Ecto neural progenitor cell (in vitro differentiated cells): ENCODE results near the gene TAC1.
A peak's percentile ranks its signal among the peaks of the same experiment; 100 is the strongest.
"Not testable (repeated sequence)": the region's sequence is repeated elsewhere in the genome, so short reads cannot be mapped to it uniquely, and the experiment has no call there.

Source experiments
- DNase-seq: peaks from one replicate; pipeline ENCODE4 v3.0.0-alpha.2; 2018; ENCODE audit warnings: low spot score

TAC1 gene, protein sequence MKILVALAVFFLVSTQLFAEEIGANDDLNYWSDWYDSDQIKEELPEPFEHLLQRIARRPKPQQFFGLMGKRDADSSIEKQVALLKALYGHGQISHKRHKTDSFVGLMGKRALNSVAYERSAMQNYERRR

DNA sequence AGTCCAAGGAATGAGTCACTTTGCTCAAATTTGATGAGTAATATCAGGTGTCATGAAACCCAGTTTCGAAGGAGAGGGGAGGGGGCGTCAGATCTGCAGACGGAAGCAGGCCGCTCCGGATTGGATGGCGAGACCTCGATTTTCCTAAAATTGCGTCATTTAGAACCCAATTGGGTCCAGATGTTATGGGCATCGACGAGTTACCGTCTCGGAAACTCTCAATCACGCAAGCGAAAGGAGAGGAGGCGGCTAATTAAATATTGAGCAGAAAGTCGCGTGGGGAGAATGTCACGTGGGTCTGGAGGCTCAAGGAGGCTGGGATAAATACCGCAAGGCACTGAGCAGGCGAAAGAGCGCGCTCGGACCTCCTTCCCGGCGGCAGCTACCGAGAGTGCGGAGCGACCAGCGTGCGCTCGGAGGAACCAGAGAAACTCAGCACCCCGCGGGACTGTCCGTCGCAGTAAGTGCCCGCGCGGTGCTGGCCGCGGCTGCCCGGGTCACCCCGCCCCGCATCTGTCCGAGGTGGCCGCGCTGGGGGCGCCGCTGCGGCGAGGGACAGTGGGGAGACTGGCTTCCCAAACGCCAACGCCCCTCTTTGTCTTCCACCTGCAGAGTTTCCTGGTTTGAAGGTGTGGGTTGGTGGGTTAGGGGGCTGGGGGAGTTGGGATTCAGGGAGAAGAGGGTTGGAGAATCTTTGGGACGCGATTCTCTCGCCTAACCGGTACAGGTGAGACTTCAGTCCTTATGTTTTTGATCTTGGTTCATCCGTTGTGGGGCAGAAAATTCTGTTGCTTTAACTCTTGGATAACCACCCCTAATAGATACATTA is at the start of gene TAC1:
Gene TAC1, plus strand, starts transcription at position 351 of the 829 bp plus-strand sequence. CDS start 527 bp downstream, outside the sequence.
- DNase-seq = peak; percentile 74

DNA sequence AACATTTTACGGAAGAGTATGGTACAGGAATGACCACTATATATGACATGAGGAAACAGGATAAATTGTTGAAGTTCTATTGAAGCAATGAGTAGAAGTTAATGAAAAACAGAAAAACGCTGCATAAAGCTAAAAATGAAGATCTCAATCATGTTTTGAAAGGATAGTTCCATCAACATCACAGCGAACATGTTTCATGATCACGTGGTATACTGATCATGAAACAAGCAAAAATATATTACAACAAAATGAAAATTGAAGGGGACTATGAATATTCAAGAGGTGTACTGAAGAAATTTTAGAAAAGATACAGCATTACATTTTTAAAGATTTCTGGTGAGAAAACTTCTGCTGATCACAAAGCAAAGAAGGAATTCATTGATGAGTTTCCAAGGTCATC is 45.9 kb upstream of the TAC1 start:
- DNase-seq = no peak

DNA sequence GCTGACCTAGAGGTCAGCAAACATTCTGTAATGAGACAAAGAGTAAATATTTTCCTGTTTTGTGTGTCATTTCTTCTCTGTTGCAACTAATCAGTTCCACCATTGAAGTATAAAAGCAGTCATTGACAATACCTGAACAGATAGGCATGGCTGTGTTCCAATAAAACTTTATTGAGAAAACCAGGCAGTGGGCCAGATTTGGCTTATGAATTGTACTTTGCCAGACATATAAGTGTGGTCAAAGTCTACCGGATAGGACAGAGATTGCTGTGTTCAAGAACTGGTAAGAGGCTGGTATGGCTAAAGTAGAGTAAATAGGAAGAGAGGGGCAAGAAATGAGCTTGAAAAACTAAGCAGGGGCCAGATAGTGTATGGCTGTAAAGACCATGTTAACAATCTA is 38.3 kb upstream of the TAC1 start:
- DNase-seq = no peak

DNA sequence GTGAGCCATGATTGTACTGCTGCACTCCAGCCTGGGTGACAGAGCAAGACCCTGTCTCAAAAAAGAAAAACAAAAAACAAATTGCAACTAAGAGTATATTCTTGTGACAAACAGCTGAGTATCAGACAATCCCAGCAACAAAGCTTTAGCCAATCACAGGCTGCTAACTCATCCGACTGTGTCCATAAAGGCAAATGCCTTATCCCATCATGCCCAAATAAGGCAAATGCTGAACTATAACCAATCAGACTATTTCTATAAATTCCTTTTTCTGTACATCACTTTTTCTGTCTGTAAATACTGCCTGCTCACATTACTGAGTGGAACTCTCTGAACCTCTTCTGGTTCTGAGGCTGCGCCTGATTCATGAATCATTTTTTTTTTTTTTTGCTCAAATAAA is 37.5 kb upstream of the TAC1 start:
- DNase-seq = no peak

DNA sequence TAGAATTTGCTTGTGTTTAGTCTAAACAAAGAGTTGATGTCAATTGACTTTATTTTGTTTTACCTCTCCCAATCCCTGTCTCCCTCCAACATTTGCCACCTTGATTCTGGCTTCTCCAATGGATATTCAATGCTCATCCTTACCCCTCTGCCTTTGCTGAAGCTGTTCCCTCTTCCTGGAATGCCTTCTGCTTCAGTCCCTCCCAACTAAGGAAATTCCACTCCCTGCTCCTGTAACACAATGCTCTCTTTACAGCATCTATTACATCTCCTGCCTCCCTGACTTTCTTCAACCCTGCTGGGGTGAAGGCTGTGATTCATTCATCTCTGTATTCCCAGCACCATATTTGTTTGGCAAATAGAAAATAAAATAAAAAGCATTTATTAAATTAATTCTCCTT is 34.5 kb upstream of the TAC1 start:
- DNase-seq = no peak

DNA sequence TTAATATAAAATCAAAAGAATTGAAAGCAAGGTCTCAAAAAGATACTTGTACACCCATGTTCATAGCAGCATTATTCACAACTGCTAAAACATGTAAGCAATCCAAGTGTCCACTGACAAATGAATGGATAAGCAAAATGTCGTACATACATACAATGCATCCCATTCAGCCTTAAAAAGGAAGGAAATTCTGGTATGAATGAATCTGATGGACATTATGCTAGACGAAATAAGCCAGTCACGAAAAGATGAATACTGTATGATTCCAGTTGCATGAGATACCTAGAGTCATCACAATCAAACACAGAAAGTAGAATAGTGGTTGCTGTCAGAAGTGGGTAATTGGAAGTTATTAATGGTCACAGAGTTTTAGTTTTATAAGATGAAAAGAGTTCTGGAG is 9.5 kb upstream of the TAC1 start:
- DNase-seq = no peak

DNA sequence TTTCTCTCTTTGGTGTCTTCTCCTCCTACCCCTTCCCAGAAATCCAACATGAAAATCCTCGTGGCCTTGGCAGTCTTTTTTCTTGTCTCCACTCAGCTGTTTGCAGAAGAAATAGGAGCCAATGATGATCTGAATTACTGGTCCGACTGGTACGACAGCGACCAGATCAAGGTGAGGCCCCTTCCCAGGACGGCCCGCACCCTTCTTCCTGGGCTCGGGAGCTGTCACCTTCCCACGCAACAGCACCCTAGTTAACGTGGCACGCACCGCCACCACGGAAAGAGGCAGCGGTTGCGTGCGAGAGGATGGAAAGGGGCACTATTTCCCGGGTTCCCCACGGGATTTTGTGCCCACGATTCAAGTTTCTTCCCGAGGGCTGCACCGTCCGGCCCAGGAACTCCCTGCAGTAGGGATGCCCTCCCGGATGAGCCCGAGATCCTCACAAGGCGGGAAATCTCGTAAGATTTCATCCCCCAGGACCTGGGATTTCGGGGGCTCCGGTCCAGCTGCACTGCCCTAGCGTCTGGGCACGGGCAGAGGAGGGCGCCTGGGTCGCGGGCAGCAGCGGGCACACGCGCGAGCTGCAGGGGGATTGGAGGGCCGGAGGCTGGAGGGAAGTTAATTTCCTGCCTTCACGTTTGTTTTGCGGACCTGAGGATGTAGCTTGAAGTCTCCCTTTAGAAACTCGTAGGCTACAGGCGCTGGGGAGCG is 834 bp downstream of the TAC1 start:
- peak; percentile 51 for DNase-seq

DNA sequence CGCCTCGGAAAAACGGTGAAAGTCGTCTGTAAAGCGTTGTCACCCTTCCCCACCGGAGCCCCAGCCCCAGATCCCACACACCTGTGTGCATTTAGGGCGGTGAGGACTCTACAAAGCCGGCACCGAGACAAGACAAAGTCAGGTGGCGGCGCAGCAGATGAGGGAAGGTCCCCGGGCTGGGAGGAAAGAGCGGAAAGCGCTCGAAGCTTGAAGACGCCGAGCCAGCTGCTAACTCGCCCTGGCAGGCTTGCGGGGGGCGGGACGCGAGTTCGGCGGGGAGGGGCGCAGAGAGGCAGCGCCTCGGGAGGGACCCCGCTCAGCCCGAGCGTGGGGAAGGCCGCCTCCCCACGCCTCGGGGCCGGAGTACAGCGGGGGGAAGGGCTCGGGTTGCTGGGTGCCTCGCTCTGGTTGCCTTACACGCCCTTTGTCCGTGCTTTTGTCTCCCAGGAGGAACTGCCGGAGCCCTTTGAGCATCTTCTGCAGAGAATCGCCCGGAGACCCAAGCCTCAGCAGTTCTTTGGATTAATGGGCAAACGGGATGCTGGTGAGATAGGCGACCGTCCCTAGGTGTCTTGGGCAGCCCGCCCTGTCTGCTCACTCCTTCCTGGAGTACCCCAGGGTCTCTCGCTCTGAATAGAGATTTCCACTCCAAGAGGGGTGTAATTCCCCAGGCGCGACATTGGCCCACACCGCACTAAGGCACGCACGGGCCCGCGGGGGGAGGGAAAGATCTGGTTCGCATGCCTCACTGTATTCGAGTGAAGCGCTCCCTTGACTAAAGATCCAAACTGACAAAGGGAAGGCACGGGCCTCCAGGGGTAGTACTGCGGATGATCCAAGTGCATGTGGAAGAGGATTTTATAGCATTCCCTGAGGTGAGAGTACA is 1.6 kb downstream of the TAC1 start:
- peak; percentile 66 for DNase-seq

DNA sequence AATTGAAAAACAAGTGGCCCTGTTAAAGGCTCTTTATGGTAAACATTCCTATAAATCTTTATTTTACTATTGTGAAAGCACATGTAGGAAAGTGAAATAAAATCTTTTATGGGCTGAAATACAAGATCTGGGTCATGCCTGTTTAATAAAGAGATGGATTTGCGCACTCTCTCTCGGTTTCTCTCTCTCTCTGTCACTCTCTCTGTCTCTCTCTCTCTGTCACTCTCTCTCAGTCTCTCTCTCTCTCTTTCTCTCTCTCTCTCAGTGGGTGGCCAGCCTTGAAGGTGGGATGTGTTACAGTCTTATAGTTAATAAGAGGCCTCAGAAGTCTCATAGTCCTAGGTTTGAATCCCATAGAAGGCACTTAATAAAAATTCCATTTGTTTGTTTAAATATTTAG is 2.4 kb downstream of the TAC1 start:
- DNase-seq = no peak

DNA sequence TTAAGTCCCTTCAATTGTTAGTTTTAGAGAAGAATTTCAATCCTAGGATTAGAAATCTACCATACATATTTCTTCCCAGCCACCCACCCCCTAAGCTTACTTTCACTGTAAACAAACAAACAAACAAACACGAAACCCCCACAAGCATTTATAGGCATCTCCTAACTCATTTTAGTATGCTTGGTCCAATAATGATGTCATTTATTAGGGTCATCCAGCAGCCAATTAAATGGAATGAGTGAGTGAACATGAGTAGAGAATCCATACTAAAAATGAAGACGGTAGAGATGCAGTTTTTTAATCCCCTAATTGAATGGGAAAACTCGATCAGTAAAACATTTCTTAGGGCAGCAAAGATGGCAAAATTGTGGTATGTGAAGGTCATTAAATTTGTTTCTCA is 3.2 kb downstream of the TAC1 start:
- DNase-seq = no peak

DNA sequence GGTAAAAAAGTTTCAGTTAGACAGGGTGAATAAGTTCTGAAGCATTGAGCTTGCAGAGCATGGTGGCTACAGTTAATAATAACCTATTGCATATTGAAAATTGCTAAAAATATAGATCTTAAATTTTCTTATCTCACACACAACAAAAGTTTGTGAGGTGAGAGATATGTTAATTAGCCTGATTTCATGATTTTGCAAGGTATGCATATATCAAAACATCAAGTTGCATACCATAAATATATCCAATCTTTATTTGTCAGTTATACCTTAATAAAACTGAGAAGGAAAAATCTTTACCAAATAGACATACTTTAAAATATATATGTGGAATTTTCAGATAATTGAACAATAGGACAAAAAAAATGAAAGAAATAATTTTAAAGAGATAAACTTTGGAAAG is 16.6 kb downstream of the TAC1 start:
- no peak for DNase-seq

DNA sequence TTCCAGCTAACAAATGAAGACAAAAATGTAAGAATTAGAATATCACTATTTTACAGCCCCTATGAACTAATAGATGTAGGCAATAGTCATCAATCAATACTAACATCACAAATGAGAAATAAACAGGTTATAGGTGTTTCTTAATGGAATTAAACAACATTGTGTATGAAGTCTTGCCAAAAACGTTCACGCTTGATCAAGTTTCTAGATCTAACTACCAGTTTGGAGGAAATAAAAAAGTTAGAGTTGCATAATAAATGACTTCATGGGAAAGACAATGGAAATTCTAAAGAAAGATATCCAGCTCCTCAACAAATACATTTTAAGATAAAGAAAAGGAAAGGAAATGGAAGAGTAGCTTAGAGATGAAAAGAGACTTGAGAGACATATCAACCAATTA is 19.7 kb downstream of the TAC1 start:
- DNase-seq = no peak

DNA sequence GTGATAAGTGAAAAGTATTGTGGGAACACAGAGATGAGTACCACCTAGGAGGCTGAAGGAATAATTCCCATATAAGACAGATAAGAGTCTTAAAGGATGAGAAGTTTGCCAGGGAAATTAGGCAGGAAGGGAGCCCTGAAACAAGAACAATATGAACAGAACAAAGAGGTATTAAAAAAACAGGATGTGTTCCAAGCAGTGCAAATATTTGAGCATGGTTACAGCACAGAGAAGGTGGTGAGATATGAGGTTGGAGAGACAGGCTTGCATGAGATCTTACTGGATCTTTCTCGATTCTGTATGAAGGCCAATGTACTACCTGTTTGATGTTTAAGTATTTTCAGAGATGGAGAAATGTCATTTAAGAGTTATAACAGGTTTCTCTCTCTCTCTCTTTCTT is 20.3 kb downstream of the TAC1 start:
- DNase-seq = no peak

DNA sequence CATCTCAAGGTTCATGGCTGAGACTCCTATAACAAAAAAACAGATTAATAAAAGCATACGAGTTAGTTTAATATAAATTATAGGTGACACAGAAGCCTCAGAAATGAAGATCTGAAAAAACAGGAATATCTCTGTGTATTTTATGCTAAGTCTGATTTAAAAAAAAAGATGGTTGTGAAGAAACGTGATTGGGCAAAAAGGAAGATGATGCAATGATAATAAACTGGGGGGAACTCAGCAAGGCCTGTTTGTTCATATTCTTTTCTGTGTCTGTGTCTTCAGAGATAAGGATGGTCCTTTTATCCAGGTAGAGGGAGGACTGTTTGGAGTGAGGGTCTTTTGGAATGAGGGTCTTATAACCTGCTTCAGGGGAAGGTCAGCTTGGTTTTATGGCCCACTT is 25.9 kb downstream of the TAC1 start:
- DNase-seq = no peak

DNA sequence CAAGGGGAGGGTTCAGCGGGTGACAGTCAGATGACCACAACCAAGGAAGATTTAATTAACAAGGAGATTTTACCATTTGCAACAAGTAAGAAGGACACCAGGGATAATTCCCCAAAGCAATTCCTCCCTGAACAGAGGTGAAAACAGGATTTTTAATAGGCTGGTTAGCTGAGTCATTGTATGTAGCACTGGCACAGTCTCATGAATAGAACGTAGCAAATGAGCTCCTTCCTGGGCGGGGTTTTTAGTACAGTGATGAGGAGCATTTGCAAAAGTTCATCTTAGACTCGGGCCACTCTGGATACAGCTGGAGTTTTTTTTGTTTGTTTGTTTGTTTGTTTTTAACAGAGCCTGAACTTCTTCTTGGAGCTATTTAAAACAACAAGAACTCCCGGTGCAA is 39.0 kb downstream of the TAC1 start:
- DNase-seq = no peak

DNA sequence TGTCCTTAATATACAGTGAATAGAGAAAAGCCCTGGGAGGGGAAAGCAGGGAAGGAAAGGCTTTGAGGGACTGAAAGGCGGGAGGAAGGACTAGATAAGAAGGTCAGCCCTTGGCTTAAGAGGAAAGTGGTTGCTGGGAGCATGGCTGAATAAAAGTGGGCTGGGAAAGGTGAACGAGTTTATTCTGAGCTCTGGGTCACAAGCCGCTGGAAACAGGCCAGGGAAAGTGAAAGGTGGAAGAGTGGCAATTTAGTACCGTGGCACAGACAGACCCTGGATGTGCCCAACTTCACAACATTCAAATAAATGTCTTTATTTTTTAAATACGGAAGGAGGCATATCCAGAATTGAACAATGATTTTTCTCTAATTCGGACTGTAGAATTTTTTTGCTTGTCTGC is 39.7 kb downstream of the TAC1 start:
- no peak for DNase-seq

DNA sequence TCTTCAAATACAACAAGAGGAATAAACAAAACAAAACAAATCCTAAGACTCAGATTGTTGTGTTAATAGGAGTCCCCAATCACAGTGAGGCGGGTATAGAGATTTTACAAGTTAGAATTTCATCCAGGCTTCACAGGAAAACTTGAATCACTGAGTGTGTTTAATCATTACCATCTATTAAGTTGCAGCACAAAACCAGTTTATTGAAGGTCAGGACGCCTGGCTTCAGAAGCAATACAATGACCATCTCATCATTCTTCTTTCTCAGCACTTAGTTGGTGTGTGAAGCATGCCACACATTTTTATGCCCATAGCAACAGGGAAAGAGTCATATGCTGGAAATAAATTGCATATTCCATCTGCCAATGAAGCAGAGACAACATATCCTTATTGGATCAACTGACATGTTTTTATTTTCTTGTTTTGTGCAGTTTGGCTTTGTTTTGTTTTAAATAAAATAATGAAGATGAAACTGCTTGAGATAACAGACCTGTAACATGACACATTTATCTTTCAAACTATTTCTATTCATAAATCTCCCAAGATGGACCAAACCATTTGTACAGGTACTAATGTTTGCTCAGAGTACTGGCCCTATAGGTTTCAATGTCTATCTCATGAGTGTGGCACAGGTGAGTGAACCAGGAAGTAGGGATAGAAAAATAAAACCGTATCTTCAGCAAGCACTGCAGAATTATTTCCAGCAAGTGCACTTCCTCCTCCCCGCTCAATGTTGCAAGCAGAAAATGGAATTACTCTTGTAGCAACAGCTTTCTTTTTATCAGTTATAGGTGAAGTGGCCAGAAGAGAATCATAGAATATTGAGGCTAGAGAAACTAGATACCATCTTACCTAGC is 40.4 kb downstream of the TAC1 start:
- no peak for DNase-seq

DNA sequence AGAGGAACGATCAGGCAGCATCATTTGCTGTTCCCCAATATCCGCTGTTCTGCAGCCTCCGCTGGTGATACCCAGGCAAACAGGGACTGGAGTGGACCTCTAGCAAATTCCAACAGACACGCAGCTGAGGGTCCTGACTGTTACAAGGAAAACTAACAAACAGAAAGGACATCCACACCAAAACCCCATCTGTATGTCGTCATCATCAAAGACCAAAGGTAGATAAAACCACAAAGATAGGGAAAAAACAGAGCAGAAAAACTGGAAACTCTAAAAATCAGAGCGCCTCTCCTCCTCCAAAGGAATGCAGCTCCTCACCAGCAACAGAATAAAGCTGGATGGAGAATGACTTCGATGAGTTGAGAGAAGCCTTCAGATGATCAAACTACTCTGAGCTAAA is 54.5 kb downstream of the TAC1 start:
- DNase-seq = not testable (repeated sequence)
